HG03139 (cell line): ENCODE data around the gene SLC38A4.
"Not testable (repeated sequence)": the region's sequence is repeated elsewhere in the genome, so short reads cannot be mapped to it uniquely, and the experiment has no call there.

Source experiments
- ATAC-seq: cut with Tn5 transposase; IDR thresholded peaks from one replicate; pipeline ENCODE4 v1.9.1; 2021; ENCODE audit not compliant: unreplicated experiment

SLC38A4 gene

GRCh38 chr12:46778415-46778814, 47.4 kb downstream of the SLC38A4 start:
- ATAC-seq: no peak

- no peak for ATAC-seq
Observed at GRCh38 chr12:46777587-46777986, 48.2 kb downstream of the SLC38A4 start.

GRCh38 chr12:46775796-46776195, 50.0 kb downstream of the SLC38A4 start:
- no peak for ATAC-seq

GRCh38 chr12:46774322-46774633, 51.5 kb downstream of the SLC38A4 start:
- ATAC-seq: no peak

GRCh38 chr12:46773586-46774321, 52.0 kb downstream of the SLC38A4 start:
- ATAC-seq: no peak

GRCh38 chr12:46771268-46771827, 54.4 kb downstream of the SLC38A4 start:
- ATAC-seq: no peak

- ATAC-seq: no peak
Observed at GRCh38 chr12:46770501-46771183, 55.2 kb downstream of the SLC38A4 start.

GRCh38 chr12:46764005-46764404, 61.8 kb downstream of the SLC38A4 start:
- no peak for ATAC-seq

- ATAC-seq: no peak
Observed at GRCh38 chr12:46763230-46763629, 62.6 kb downstream of the SLC38A4 start.

- ATAC-seq: no peak
Observed at GRCh38 chr12:46754550-46754949, 71.2 kb downstream of the SLC38A4 start.

- ATAC-seq: no peak
Observed at GRCh38 chr12:46752396-46752795, 73.4 kb downstream of the SLC38A4 start.

GRCh38 chr12:46751173-46751572, 74.6 kb downstream of the SLC38A4 start:
- no peak for ATAC-seq

GRCh38 chr12:46749322-46749721, 76.5 kb downstream of the SLC38A4 start:
- no peak for ATAC-seq

GRCh38 chr12:46744283-46744682, 81.5 kb downstream of the SLC38A4 start:
- no peak for ATAC-seq

GRCh38 chr12:46743456-46743855, 82.3 kb downstream of the SLC38A4 start:
- no peak for ATAC-seq

GRCh38 chr12:46742271-46742670, 83.5 kb downstream of the SLC38A4 start:
- not testable (repeated sequence) for ATAC-seq

GRCh38 chr12:46725332-46725731, 100.5 kb downstream of the SLC38A4 start:
- ATAC-seq: no peak

GRCh38 chr12:46723629-46724419, 102.0 kb downstream of the SLC38A4 start:
- ATAC-seq: no peak

- no peak for ATAC-seq
Observed at GRCh38 chr12:46722394-46723185, 103.2 kb downstream of the SLC38A4 start.

- ATAC-seq: no peak
Observed at GRCh38 chr12:46718495-46718894, 107.3 kb downstream of the SLC38A4 start.

- ATAC-seq: no peak
Observed at GRCh38 chr12:46717868-46718267, 107.9 kb downstream of the SLC38A4 start.
